ENCODE measurements around the gene CHD6. TPM values are rescaled to one million over a fixed set of nuclear protein-coding genes. Genes with fewer than 3 reads are reported as not detected.

The CHD6 gene
- total RNA-seq, 6 donors from 2014 or later = 25.4 to 62.9 (median 35.3) TPM

GRCh38 chr20:41483553-41483930, 134.6 kb downstream of the CHD6 start:
- no peaks in the 10 kb centered on the region for H3K27me3 ChIP-seq
- WGBS, 2 donors = 93 to 100% methylated on average over 1 of the region's 1 CpG
- ATAC-seq (ENCODE audit: low FRiP score in 2 of 2) (no peak), DNase-seq (no peak)
- no peak for TF ChIP-seq CTCF (IDR thresholded peaks at IDR 0.05)
- no peak for TF ChIP-seq POLR2AphosphoS5 (IDR thresholded peaks at IDR 0.05)
- TF ChIP-seq EP300 (IDR thresholded peaks at IDR 0.05) = no peak
- no peak for TF ChIP-seq POLR2A (IDR thresholded peaks at IDR 0.05)
- H3K9me3 ChIP-seq = no peaks in the 10 kb centered on the region
- H3K4me1 ChIP-seq = peaks cover 0 to 6% (median 0%) of the 10 kb centered on the region in 4 donors
- peaks cover 11 to 59% (median 39%) of the 10 kb centered on the region in 4 donors for H3K36me3 ChIP-seq
- H3K4me3 ChIP-seq = no peak overlapping the region
- H3K27ac ChIP-seq = no peak overlapping the region

- whole genome bisulfite sequencing, 2 donors = 86 to 89% methylated on average over 6 of the region's 6 CpGs
- H3K36me3 ChIP-seq = peaks cover 10 to 59% (median 33%) of the 10 kb centered on the region in 4 donors
- no peak overlapping the region for H3K4me3 ChIP-seq
- ATAC-seq (ENCODE audit: low FRiP score in 2 of 2) (no peak), DNase-seq (no peak)
- no peaks in the 10 kb centered on the region for H3K27me3 ChIP-seq
- peaks cover 0 to 6% (median 0%) of the 10 kb centered on the region in 4 donors for H3K4me1 ChIP-seq
- H3K27ac ChIP-seq = no peak overlapping the region
- H3K9me3 ChIP-seq = no peaks in the 10 kb centered on the region
- no peak for TF ChIP-seq CTCF (IDR thresholded peaks at IDR 0.05)
Observed at GRCh38 chr20:41482647-41483552, 135.3 kb downstream of the CHD6 start.

GRCh38 chr20:41480054-41480770, 138.0 kb downstream of the CHD6 start:
- ATAC-seq (ENCODE audit: low FRiP score in 2 of 2) (no peak), DNase-seq (no peak)
- 68 to 71% methylated on average over 2 of the region's 2 CpGs for WGBS, 2 donors

GRCh38 chr20:41479113-41479512, 139.1 kb downstream of the CHD6 start:
- peaks cover 11 to 19% (median 17%) of the 10 kb centered on the region in 4 donors for H3K4me1 ChIP-seq
- no peaks in the 10 kb centered on the region for H3K9me3 ChIP-seq
- H3K4me3 ChIP-seq = no peak overlapping the region
- H3K36me3 ChIP-seq = peaks cover 0 to 30% (median 11%) of the 10 kb centered on the region in 4 donors
- no peaks in the 10 kb centered on the region for H3K27me3 ChIP-seq
- TF ChIP-seq EP300 (IDR thresholded peaks at IDR 0.05) = no peak
- no peak for TF ChIP-seq POLR2A (IDR thresholded peaks at IDR 0.05)
- TF ChIP-seq CTCF (IDR thresholded peaks at IDR 0.05) = no peak
- no peak for TF ChIP-seq POLR2AphosphoS5 (IDR thresholded peaks at IDR 0.05)
- ATAC-seq (ENCODE audit: low FRiP score in 2 of 2) (no peak), DNase-seq (no peak)
- WGBS, 2 donors = 89 to 95% methylated on average over 1 of the region's 1 CpG
- no peak overlapping the region for H3K27ac ChIP-seq

More at GRCh38 chr20:41480054-41480770, 138.0 kb downstream of the CHD6 start:
- H3K27me3 ChIP-seq = no peaks in the 10 kb centered on the region
- H3K4me3 ChIP-seq = no peak overlapping the region
- H3K4me1 ChIP-seq = peaks cover 11 to 18% (median 17%) of the 10 kb centered on the region in 4 donors
- H3K36me3 ChIP-seq = peaks cover 0 to 37% (median 15%) of the 10 kb centered on the region in 4 donors
- peak overlapping the region in 1 of 4 donors; percentile 61 for H3K27ac ChIP-seq
- no peak for TF ChIP-seq EP300 (IDR thresholded peaks at IDR 0.05)
- no peak for TF ChIP-seq CTCF (IDR thresholded peaks at IDR 0.05)
- TF ChIP-seq POLR2AphosphoS5 (IDR thresholded peaks at IDR 0.05) = no peak
- no peak for TF ChIP-seq POLR2A (IDR thresholded peaks at IDR 0.05)
- no peaks in the 10 kb centered on the region for H3K9me3 ChIP-seq

Measured in upper lobe of left lung (tissue), 6 donors.